Iris pigment epithelial cell (primary cell): ENCODE data around the gene TCF7L2.

Experiments
- DNase-seq: peaks from one replicate; pipeline ENCODE4 v3.0.0-alpha.2; 2011; ENCODE audit warnings: low read depth

The TCF7L2 gene

DNA sequence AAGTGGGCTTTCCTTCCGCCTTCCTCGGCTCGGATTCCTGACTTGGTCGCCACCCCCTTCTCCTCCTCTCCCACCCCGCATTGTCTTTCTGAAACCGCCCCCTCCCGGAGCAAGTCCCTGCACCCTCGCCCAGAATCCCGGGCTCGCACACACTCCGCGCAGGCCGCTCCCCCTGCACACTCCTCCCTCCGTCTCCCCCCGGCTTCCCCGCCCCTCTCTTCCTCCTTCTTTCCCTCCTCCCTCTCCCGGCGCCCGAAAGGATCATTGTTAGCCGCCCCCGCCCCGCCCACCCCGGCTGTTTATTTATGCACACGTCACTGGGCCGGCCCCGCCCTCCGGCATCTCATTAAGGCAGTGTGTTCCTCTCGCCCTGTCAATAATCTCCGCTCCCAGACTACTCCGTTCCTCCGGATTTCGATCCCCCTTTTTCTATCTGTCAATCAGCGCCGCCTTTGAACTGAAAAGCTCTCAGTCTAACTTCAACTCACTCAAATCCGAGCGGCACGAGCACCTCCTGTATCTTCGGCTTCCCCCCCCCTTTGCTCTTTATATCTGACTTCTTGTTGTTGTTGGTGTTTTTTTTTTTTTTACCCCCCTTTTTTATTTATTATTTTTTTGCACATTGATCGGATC lies at the start of gene TCF7L2:
TCF7L2 (plus strand) TSS at position 373 of the 633 bp plus-strand sequence. CDS start 510 bp downstream, outside the sequence.
- peak; percentile 98 for DNase-seq

GRCh38 chr10:112902730-112903129 lies 47.3 kb upstream of the TCF7L2 start:
- no peak for DNase-seq

DNA sequence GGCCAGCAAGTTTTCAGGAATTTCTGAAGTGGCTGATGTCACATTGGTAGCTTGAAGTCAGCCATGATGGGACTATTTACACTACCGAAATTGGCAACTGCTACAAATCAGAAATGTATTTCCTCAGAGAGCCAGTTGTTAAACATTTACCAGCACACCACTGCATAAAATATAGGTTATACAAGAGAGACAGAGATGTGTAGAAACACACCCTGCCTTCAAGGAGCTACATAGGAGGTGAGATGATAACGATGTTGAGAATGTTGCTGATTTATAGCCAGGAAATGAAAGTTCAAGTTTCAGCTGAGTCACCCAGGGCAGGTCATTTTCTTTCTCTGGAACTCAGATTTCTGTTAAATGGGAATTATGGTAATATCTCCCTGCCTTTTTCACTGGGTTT lies 46.0 kb upstream of the TCF7L2 start:
- peak; percentile 87 for DNase-seq

GRCh38 chr10:112906945-112907344 lies 43.1 kb upstream of the TCF7L2 start:
- no peak for DNase-seq

DNA sequence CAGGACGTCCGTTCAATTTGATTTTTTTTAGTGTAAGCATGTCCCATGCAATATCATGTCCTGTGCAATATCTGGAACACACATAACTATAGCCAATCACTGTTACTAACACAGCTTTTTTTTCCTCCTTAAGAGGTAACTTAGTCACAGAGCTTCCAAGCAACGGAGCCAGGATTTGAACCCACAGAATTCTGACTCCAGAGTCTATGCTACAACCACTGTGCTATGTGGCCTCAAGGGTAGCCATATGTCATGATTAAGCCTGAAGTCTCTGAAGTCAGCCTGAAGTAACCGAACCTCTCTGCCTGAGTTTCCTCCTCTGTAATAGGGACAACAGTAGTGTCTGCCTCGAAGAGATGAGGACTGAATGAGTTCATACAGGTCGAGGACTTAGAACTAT lies 42.2 kb upstream of the TCF7L2 start:
- DNase-seq = peak; percentile 19

GRCh38 chr10:112911206-112911605 lies 38.8 kb upstream of the TCF7L2 start:
- DNase-seq = no peak

- no peak for DNase-seq
Measured at GRCh38 chr10:112912410-112912928, 37.6 kb upstream of the TCF7L2 start.

- no peak for DNase-seq
Measured at GRCh38 chr10:112913255-112913654, 36.8 kb upstream of the TCF7L2 start.

GRCh38 chr10:112913661-112914287 lies 36.3 kb upstream of the TCF7L2 start:
- no peak for DNase-seq

DNA sequence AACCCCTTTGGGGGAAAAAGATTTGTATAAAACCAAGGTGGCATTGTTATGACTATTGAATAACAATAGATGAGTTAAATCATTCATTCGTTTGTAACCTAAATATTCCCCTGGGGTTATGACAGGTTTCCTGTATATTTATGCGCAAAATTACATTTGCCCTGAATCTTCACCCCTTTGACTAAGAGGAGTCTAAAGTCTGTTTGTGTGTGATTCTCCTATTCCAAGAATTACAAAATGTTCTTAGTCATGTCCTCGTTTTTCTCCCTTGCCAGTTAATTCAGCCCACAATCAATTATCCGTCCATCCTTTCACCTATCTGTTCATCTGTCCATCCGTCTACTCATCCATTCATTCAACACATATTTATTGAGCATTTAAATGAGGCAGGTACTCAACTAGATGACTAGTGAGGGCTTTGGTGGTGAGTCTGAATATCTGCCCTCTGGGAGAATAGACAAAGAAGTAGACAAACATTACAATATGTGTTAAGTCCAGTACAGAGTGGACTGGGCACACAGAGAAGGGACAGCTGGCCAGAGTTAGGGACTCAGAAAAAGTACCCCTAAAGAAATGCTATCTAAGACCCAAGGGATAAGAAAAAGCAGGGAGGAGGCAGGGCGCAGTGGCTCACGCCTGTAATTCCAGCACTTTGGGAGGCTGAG lies 35.6 kb upstream of the TCF7L2 start:
- no peak for DNase-seq

- DNase-seq = peak; percentile 61
Measured at GRCh38 chr10:112915590-112916572, 34.2 kb upstream of the TCF7L2 start.

GRCh38 chr10:112917681-112918080 lies 32.4 kb upstream of the TCF7L2 start:
- no peak for DNase-seq

- DNase-seq = no peak
Measured at GRCh38 chr10:112918771-112919170, 31.3 kb upstream of the TCF7L2 start.

DNA sequence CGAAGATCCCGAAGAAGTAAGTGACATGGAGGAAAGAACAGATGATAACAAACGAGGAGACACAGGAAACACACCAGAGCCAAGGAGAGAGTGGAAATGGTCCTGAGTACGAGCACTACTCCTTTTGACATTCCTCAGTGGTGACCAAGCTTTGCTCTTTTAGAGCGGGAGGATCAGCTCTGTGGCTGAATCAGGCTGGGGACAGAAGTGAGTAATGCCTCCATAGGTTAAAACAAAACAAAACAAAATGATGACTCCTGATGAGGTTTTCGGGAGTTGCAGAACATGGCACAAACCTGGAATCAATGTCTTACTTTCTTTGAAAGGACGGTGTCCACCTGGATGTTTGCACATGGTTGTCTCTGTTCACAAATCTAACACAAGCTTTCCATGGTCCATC lies 30.3 kb upstream of the TCF7L2 start:
- peak; percentile 74 for DNase-seq

GRCh38 chr10:112926906-112927688 lies 22.9 kb upstream of the TCF7L2 start:
- DNase-seq = no peak

DNA sequence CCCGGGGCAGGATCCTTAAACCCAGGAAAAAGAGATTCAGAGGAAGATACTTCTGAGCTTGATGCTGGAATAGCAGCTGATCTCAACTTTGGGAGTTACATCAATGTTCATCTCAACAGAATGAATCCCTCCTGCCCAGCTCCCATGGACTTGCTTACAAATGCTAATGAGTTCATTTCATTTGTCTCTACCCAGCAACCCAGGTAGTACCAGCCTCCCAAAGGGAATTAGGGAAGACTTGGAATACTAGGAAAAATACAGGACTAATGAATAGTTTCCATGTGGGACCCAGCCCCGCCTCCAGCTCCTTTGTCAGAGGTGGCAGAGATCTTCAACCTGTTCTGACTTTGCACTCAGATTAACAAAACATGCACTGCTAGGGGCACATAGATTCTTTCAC lies 22.1 kb upstream of the TCF7L2 start:
- no peak for DNase-seq

DNA sequence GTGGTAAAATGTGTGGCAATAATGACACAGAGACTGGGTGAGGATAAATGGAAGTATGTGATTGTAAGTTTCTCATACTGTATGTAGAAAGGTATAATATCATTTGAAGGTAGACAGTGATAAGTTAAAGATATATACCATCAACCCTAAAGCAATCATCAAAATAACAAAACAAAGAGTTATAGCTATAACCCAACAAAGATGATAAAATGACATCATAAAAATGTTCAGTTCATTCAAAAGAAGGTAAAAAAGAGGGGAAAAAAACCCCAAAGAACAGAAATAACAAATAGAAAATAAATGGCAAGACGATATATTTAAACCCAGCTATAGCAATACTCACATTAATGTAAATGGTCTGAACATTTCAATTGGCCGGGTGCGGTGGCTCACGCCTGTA lies 17.4 kb upstream of the TCF7L2 start:
- no peak for DNase-seq

DNA sequence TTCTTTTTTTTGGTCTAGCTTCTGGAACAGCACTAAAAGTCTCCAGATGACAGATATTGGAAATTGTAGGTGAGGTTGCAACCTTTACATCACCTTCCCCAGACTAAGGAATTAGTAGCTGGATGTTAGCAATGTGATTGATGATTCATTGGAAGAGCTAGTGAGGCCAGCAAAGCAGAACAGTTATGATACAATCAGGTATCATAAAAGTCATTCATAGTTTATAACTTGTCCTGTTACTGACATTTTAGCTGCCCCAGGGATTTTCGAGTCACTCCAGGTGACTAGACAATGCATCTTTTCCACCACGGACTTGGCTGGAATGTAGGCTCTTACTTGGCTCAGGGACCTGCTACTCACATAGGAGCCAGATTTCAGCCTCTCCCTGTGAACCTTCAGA lies 15.9 kb upstream of the TCF7L2 start:
- no peak for DNase-seq

GRCh38 chr10:112938808-112939482 lies 11.1 kb upstream of the TCF7L2 start:
- no peak for DNase-seq

- DNase-seq = no peak
Measured at GRCh38 chr10:112945811-112946210, 4.2 kb upstream of the TCF7L2 start.

GRCh38 chr10:112946649-112947048 lies 3.4 kb upstream of the TCF7L2 start:
- DNase-seq = no peak
